HEK293 (cell line): ENCODE data around the gene CEP72.

ENCODE experiments used
- CTCF ChIA-PET: fragments of 350-600 bp; formaldehyde crosslinking; extraction: SDS; loops from one replicate; lab custom pipeline; 2021; ENCODE audit warnings: antibody characterized with exemption; lab: Yijun Ruan, JAX
- POLR2A ChIA-PET: fragments of 300-600 bp; formaldehyde crosslinking; extraction: SDS; loops from one replicate; lab custom pipeline; 2020; ENCODE audit warnings: antibody characterized with exemption, inconsistent platforms; lab: Yijun Ruan, JAX
- H3K27ac ChIP-seq: fragments of 200-500 bp; sonication (Bioruptor generic); 2 replicates; pipeline ENCODE4 v1.5.1; 2014; ENCODE audit warnings: low read depth, low read length, control low read depth, inconsistent platforms; ENCODE audit errors: extremely low read depth
- H3K36me3 ChIP-seq, 2 experiments: fragments of 200-500 bp in 1 of 2; sonication (Bioruptor generic) in 1 of 2; 1 replicate in 1 of 2; 2 replicates in 1 of 2; pipeline ENCODE4 v1.5.1; 2014 to 2017; ENCODE audit warnings: inconsistent platforms in 2 of 2, low read length in 2 of 2; ENCODE audit not compliant: control insufficient read depth in 2 of 2, insufficient read depth in 1 of 2
- H3K4me1 ChIP-seq: fragments of 200-500 bp; sonication (Bioruptor generic); 2 replicates; pipeline ENCODE4 v1.5.1; 2014; ENCODE audit warnings: mild to moderate bottlenecking, low read length, inconsistent platforms; ENCODE audit not compliant: control insufficient read depth, insufficient read depth
- H3K4me3 ChIP-seq: 2 replicates; pipeline ENCODE4 v1.5.1; 2011; ENCODE audit warnings: low read depth, mild to moderate bottlenecking, control low read depth, low read length, moderate library complexity
- H3K9me3 ChIP-seq: fragments of 200-500 bp; sonication (Bioruptor generic); 2 replicates; pipeline ENCODE4 v1.5.1; 2014; ENCODE audit warnings: low read depth, low read length, inconsistent platforms; ENCODE audit not compliant: control insufficient read depth, insufficient read depth
- GLIS2 ChIP-seq: fragments of 450-650 bp; formaldehyde crosslinking; IDR thresholded peaks from 2 replicates; pipeline ENCODE4 v1.5.1; 2016; ENCODE audit warnings: missing biosample characterization, missing genetic modification characterization
- KLF8 ChIP-seq: fragments of 450-650 bp; formaldehyde crosslinking; IDR thresholded peaks from 2 replicates; pipeline ENCODE4 v1.5.1; 2016; ENCODE audit warnings: missing biosample characterization, missing genetic modification characterization
- ZBTB20 ChIP-seq: fragments of 450-650 bp; formaldehyde crosslinking; IDR thresholded peaks from 2 replicates; pipeline ENCODE4 v1.5.1; 2016; ENCODE audit warnings: missing biosample characterization, missing genetic modification characterization
- ZBTB8A ChIP-seq: fragments of 450-650 bp; formaldehyde crosslinking; IDR thresholded peaks from 2 replicates; pipeline ENCODE4 v1.5.1; 2016; ENCODE audit warnings: missing biosample characterization, missing genetic modification characterization
- ZFP69B ChIP-seq: fragments of 450-650 bp; formaldehyde crosslinking; IDR thresholded peaks from 2 replicates; pipeline ENCODE4 v1.5.1; 2016; ENCODE audit warnings: missing biosample characterization, missing genetic modification characterization
- ZIC2 ChIP-seq: fragments of 450-650 bp; formaldehyde crosslinking; IDR thresholded peaks from 2 replicates; pipeline ENCODE4 v1.5.1; 2016; ENCODE audit warnings: missing biosample characterization, missing genetic modification characterization
- ZNF10 ChIP-seq: fragments of 450-650 bp; formaldehyde crosslinking; IDR thresholded peaks from 2 replicates; pipeline ENCODE4 v1.5.1; 2017; ENCODE audit warnings: missing biosample characterization, missing genetic modification characterization
- ZNF146 ChIP-seq: fragments of 450-650 bp; formaldehyde crosslinking; IDR thresholded peaks from 2 replicates; pipeline ENCODE4 v1.5.1; 2016; ENCODE audit warnings: missing biosample characterization, missing genetic modification characterization
- ZNF175 ChIP-seq: fragments of 450-650 bp; formaldehyde crosslinking; IDR thresholded peaks from 2 replicates; pipeline ENCODE4 v1.5.1; 2016; ENCODE audit warnings: missing biosample characterization, missing genetic modification characterization
- ZNF2 ChIP-seq: fragments of 450-650 bp; formaldehyde crosslinking; IDR thresholded peaks from 2 replicates; pipeline ENCODE4 v1.5.1; 2016; ENCODE audit warnings: missing biosample characterization, missing genetic modification characterization
- ZNF292 ChIP-seq: fragments of 450-650 bp; formaldehyde crosslinking; IDR thresholded peaks from 2 replicates; pipeline ENCODE4 v1.5.1; 2016; ENCODE audit warnings: low read depth, missing biosample characterization, missing genetic modification characterization, borderline replicate concordance
- ZNF514 ChIP-seq: fragments of 450-650 bp; formaldehyde crosslinking; IDR thresholded peaks from 2 replicates; pipeline ENCODE4 v1.5.1; 2016; ENCODE audit warnings: missing biosample characterization, missing genetic modification characterization
- ZNF624 ChIP-seq: fragments of 450-650 bp; formaldehyde crosslinking; IDR thresholded peaks from 2 replicates; pipeline ENCODE4 v1.5.1; 2017; ENCODE audit warnings: missing biosample characterization, missing genetic modification characterization
- ZNF658 ChIP-seq: fragments of 450-650 bp; formaldehyde crosslinking; IDR thresholded peaks from 2 replicates; pipeline ENCODE4; 2016; ENCODE audit warnings: missing biosample characterization, missing genetic modification characterization
- ZNF707 ChIP-seq: fragments of 450-650 bp; formaldehyde crosslinking; IDR thresholded peaks from 2 replicates; pipeline ENCODE4 v1.5.1; 2016; ENCODE audit warnings: missing biosample characterization, missing genetic modification characterization
- TF ChIP-seq, protein P1 (sequence below): fragments of 450-650 bp; formaldehyde crosslinking; IDR thresholded peaks from 2 replicates; pipeline ENCODE4 v1.5.1; 2016; ENCODE audit warnings: missing biosample characterization, missing genetic modification characterization
- TF ChIP-seq, protein P2 (sequence below): fragments of 450-650 bp; formaldehyde crosslinking; IDR thresholded peaks from 2 replicates; pipeline ENCODE4 v1.5.1; 2016; ENCODE audit warnings: missing biosample characterization, missing genetic modification characterization
- TF ChIP-seq, protein P3 (sequence below): fragments of 450-650 bp; formaldehyde crosslinking; IDR thresholded peaks from 2 replicates; pipeline ENCODE4 v1.5.1; 2017; ENCODE audit warnings: missing biosample characterization, mild to moderate bottlenecking, missing genetic modification characterization, moderate library complexity
- TF ChIP-seq, protein P4 (sequence below): fragments of 450-650 bp; formaldehyde crosslinking; IDR thresholded peaks from 2 replicates; pipeline ENCODE4 v1.5.1; 2016; ENCODE audit warnings: missing biosample characterization, missing genetic modification characterization
- TF ChIP-seq, protein P5 (sequence below): fragments of 450-650 bp; formaldehyde crosslinking; IDR thresholded peaks from 2 replicates; pipeline ENCODE4 v1.5.1; 2016; ENCODE audit warnings: missing biosample characterization, missing genetic modification characterization
- TF ChIP-seq, protein P6 (sequence below): fragments of 450-650 bp; formaldehyde crosslinking; IDR thresholded peaks from 2 replicates; pipeline ENCODE4 v1.5.1; 2017; ENCODE audit warnings: missing biosample characterization, missing genetic modification characterization

The CEP72 gene

DNA sequence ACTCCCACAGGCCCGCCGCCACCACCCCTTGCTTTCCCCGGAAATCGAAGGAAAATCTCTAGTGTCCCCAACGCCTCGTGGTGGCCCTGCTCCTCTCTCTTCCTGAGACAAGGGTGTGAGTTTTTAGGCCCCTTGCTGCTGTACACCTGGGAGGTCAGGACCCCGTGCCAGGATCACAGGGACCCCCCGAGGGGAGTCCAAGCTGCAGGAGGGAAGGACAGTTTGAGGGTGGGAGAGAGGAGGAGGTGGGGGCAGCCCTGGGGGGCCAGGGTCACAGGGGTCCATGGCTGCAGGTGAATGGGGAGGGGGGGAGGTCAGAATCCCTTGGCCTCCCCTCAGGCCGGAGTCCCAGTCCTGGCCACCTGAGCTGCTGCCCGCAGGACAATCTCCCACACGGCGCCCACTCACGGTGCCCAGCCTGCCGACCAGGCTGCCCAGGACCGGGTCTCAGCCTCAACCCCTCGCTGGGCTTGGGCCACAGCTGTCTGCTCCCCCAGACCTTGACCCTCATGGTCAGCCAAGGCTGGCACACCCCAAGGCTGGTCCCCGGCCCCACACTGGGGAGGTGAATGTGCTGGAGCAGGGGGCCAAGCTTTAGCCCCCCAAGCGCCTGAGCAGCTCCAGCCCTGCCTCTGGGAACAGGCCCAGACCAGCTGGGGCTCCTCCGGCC is 61.2 kb downstream of the CEP72 start (continued):
- TF ChIP-seq, protein P1, sequence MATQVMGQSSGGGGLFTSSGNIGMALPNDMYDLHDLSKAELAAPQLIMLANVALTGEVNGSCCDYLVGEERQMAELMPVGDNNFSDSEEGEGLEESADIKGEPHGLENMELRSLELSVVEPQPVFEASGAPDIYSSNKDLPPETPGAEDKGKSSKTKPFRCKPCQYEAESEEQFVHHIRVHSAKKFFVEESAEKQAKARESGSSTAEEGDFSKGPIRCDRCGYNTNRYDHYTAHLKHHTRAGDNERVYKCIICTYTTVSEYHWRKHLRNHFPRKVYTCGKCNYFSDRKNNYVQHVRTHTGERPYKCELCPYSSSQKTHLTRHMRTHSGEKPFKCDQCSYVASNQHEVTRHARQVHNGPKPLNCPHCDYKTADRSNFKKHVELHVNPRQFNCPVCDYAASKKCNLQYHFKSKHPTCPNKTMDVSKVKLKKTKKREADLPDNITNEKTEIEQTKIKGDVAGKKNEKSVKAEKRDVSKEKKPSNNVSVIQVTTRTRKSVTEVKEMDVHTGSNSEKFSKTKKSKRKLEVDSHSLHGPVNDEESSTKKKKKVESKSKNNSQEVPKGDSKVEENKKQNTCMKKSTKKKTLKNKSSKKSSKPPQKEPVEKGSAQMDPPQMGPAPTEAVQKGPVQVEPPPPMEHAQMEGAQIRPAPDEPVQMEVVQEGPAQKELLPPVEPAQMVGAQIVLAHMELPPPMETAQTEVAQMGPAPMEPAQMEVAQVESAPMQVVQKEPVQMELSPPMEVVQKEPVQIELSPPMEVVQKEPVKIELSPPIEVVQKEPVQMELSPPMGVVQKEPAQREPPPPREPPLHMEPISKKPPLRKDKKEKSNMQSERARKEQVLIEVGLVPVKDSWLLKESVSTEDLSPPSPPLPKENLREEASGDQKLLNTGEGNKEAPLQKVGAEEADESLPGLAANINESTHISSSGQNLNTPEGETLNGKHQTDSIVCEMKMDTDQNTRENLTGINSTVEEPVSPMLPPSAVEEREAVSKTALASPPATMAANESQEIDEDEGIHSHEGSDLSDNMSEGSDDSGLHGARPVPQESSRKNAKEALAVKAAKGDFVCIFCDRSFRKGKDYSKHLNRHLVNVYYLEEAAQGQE (tag by site-specific recombination): no peak
- no peak for TF ChIP-seq ZFP69B (tag by site-specific recombination)
- no peak for TF ChIP-seq ZNF624
- TF ChIP-seq, protein P2, sequence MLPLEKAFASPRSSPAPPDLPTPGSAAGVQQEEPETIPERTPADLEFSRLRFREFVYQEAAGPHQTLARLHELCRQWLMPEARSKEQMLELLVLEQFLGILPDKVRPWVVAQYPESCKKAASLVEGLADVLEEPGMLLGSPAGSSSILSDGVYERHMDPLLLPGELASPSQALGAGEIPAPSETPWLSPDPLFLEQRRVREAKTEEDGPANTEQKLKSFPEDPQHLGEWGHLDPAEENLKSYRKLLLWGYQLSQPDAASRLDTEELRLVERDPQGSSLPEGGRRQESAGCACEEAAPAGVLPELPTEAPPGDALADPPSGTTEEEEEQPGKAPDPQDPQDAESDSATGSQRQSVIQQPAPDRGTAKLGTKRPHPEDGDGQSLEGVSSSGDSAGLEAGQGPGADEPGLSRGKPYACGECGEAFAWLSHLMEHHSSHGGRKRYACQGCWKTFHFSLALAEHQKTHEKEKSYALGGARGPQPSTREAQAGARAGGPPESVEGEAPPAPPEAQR (tag by site-specific recombination): no peak
- no peak for TF ChIP-seq ZBTB8A (tag by site-specific recombination)
- TF ChIP-seq, protein P3, sequence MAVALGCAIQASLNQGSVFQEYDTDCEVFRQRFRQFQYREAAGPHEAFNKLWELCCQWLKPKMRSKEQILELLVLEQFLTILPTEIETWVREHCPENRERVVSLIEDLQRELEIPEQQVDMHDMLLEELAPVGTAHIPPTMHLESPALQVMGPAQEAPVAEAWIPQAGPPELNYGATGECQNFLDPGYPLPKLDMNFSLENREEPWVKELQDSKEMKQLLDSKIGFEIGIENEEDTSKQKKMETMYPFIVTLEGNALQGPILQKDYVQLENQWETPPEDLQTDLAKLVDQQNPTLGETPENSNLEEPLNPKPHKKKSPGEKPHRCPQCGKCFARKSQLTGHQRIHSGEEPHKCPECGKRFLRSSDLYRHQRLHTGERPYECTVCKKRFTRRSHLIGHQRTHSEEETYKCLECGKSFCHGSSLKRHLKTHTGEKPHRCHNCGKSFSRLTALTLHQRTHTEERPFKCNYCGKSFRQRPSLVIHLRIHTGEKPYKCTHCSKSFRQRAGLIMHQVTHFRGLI (tag by site-specific recombination): no peak
- peak; percentile 92 for TF ChIP-seq GLIS2 (tag by site-specific recombination)
- TF ChIP-seq, protein P4, sequence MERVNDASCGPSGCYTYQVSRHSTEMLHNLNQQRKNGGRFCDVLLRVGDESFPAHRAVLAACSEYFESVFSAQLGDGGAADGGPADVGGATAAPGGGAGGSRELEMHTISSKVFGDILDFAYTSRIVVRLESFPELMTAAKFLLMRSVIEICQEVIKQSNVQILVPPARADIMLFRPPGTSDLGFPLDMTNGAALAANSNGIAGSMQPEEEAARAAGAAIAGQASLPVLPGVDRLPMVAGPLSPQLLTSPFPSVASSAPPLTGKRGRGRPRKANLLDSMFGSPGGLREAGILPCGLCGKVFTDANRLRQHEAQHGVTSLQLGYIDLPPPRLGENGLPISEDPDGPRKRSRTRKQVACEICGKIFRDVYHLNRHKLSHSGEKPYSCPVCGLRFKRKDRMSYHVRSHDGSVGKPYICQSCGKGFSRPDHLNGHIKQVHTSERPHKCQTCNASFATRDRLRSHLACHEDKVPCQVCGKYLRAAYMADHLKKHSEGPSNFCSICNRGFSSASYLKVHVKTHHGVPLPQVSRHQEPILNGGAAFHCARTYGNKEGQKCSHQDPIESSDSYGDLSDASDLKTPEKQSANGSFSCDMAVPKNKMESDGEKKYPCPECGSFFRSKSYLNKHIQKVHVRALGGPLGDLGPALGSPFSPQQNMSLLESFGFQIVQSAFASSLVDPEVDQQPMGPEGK (tag by site-specific recombination): peak; percentile 25; the same call in 1 of the 2 replicates
- no peak for TF ChIP-seq ZNF658 (tag by site-specific recombination)
- no peak for TF ChIP-seq ZNF707 (tag by site-specific recombination)
- no peak for TF ChIP-seq ZNF10 (tag by site-specific recombination)
- peak; percentile 78 for TF ChIP-seq ZIC2 (tag by site-specific recombination)

DNA sequence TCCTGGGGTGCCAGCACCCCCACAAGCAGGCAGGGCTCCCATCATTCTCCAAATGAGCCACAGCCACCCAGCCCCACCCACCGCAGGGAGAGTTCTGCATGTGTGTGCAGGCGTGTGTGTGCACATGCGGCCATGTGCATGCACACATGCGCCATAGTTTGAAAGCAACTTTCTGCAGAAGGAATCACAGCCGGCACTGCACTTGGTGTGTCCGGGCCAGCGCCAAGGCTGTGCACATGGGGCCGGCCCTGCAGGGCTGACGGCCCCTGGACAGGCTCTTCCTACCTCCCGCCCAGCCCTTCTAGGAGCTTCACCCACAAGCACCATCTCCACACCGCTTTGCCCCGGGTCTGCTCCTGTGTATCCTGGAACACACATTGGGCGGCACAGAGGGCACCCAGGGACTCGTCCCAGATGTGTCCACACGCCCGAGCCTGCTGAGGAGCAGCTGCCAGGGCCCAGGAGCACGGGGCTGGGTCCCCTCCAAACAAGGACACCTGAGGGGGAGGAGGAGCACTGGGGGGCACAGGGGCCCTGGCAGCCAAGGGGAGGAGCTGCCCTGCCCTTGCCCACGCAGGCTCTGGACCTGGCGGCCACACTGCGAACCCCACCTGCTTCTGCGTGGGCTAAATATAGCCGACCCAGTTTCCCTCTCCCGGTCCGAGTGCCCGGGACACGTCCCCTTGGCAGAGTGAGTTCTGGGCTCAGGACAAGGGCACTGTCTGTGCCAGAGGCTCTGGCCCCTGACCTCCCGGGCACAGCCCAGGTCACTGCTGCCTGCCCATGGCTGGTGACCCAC is 61.9 kb downstream of the CEP72 start:
- ChIA-PET POLR2A (interaction anchor here (0.7 to 1.8 kb wide), 3 partner anchors 19 to 565 kb away, joined by 6 to 13 read pairs (median 11); partner anchors contain the start of genes PDCD6 and TPPP), CTCF (interaction anchor here (3.4 kb wide), 1 partner anchor 494 kb away, joined by 13 read pairs; no protein-coding TSS in a partner anchor)
- Histone ChIP-seq H3K9me3 (no peaks in the 10 kb centered on the region), H3K4me3 (no peak overlapping the region), H3K4me1 (peaks cover 19% of the 10 kb centered on the region), H3K27ac (no peak overlapping the region), H3K36me3 (peaks cover 0 to 4% of the 10 kb centered on the region in 2 experiments; a peak in 1 of 3 replicates)
- TF ChIP-seq ZNF514 (tag by site-specific recombination) (no peak), KLF8 (no peak), ZBTB20 (no peak), ZNF292 (tag by site-specific recombination) (no peak), ZNF2 (tag by site-specific recombination) (no peak), ZNF175 (tag by site-specific recombination) (no peak), ZNF146 (tag by site-specific recombination) (no peak)
- TF ChIP-seq, protein P5, sequence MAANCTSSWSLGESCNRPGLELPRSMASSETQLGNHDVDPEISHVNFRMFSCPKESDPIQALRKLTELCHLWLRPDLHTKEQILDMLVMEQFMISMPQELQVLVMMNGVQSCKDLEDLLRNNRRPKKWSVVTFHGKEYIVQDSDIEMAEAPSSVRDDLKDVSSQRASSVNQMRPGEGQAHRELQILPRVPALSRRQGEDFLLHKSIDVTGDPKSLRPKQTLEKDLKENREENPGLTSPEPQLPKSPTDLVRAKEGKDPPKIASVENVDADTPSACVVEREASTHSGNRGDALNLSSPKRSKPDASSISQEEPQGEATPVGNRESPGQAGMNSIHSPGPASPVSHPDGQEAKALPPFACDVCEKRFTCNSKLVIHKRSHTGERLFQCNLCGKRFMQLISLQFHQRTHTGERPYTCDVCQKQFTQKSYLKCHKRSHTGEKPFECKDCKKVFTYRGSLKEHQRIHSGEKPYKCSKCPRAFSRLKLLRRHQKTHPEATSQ (tag by site-specific recombination): no peak
- TF ChIP-seq, protein P2 (tag by site-specific recombination): no peak
- TF ChIP-seq, protein P6, sequence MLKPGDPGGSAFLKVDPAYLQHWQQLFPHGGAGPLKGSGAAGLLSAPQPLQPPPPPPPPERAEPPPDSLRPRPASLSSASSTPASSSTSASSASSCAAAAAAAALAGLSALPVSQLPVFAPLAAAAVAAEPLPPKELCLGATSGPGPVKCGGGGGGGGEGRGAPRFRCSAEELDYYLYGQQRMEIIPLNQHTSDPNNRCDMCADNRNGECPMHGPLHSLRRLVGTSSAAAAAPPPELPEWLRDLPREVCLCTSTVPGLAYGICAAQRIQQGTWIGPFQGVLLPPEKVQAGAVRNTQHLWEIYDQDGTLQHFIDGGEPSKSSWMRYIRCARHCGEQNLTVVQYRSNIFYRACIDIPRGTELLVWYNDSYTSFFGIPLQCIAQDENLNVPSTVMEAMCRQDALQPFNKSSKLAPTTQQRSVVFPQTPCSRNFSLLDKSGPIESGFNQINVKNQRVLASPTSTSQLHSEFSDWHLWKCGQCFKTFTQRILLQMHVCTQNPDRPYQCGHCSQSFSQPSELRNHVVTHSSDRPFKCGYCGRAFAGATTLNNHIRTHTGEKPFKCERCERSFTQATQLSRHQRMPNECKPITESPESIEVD (tag by site-specific recombination): no peak
